NCI-H2029 (cell line): ENCODE results near the gene ATP2B3.

Experiments
- DNase-seq: peaks from one replicate; lab custom pipeline; 2025; lab: John Stamatoyannopoulos, UW

Gene ATP2B3

GRCh38 chrX:153517423-153517822 lies at the start of gene ATP2B3:
TSS of gene ATP2B3 (plus strand) at chrX:153517642. CDS start at chrX:153536248, 18,606 bp downstream.
- DNase-seq: no peak

GRCh38 chrX:153468008-153468580 lies 49.3 kb upstream of the ATP2B3 start:
- DNase-seq: no peak

- DNase-seq: no peak
Observed at GRCh38 chrX:153469811-153470410, 47.5 kb upstream of the ATP2B3 start.

- peak; percentile 69 for DNase-seq
Observed at GRCh38 chrX:153470411-153471363, 46.8 kb upstream of the ATP2B3 start, which contains the start of gene HAUS7. TSS of gene HAUS7 (minus strand) at chrX:153470576. CDS start at chrX:153470557, 19 bp downstream.

- no peak for DNase-seq
Observed at GRCh38 chrX:153471663-153472280, 45.7 kb upstream of the ATP2B3 start.

- no peak for DNase-seq
Observed at GRCh38 chrX:153473126-153473525, 44.3 kb upstream of the ATP2B3 start.

- DNase-seq: no peak
Observed at GRCh38 chrX:153474266-153474665, 43.2 kb upstream of the ATP2B3 start.

- DNase-seq: peak; percentile 33
Observed at GRCh38 chrX:153474718-153475117, 42.7 kb upstream of the ATP2B3 start.

- no peak for DNase-seq
Observed at GRCh38 chrX:153475271-153475670, 42.2 kb upstream of the ATP2B3 start.

GRCh38 chrX:153475751-153476281 lies 41.6 kb upstream of the ATP2B3 start:
- no peak for DNase-seq

- DNase-seq: no peak
Observed at GRCh38 chrX:153476666-153477363, 40.6 kb upstream of the ATP2B3 start.

GRCh38 chrX:153477364-153477857 lies 40.0 kb upstream of the ATP2B3 start:
- DNase-seq: no peak

- DNase-seq: no peak
Observed at GRCh38 chrX:153477901-153478300, 39.5 kb upstream of the ATP2B3 start.

- no peak for DNase-seq
Observed at GRCh38 chrX:153478746-153479145, 38.7 kb upstream of the ATP2B3 start.

- DNase-seq: no peak
Observed at GRCh38 chrX:153481043-153481442, 36.4 kb upstream of the ATP2B3 start.

- DNase-seq: no peak
Observed at GRCh38 chrX:153482376-153483015, 34.9 kb upstream of the ATP2B3 start.

GRCh38 chrX:153485396-153486080 lies 31.9 kb upstream of the ATP2B3 start:
- DNase-seq: no peak

GRCh38 chrX:153486171-153486570 lies 31.3 kb upstream of the ATP2B3 start:
- DNase-seq: peak; percentile 52

- DNase-seq: no peak
Observed at GRCh38 chrX:153487590-153488071, 29.8 kb upstream of the ATP2B3 start.
